Stimulated activated CD4-positive, alpha-beta T cell treated with anti-CD3 and anti-CD28 coated beads, Interleukin-1b, Interleukin-23, amount 100 ng/mL, for 24 hours (primary cell): Measurements from ENCODE around the gene SULT1B1.

Experiments
- DNase-seq, 4 experiments: peaks; one replicate each; pipeline ENCODE4 v3.0.0-alpha.2; 2020; ENCODE audit warnings: low read depth in 4 of 4, low spot score in 1 of 4

The SULT1B1 gene

GRCh38 chr4:69750346-69750745, 10.1 kb downstream of the SULT1B1 start:
- no peak for DNase-seq

- DNase-seq, result no peak
Measured at GRCh38 chr4:69749771-69750170, 10.6 kb downstream of the SULT1B1 start.

GRCh38 chr4:69748173-69748572, 12.2 kb downstream of the SULT1B1 start:
- DNase-seq, result no peak

- no peak for DNase-seq
Measured at GRCh38 chr4:69744157-69744478, 16.3 kb downstream of the SULT1B1 start.

GRCh38 chr4:69743476-69744156, 16.8 kb downstream of the SULT1B1 start:
- no peak for DNase-seq

GRCh38 chr4:69742596-69742995, 17.8 kb downstream of the SULT1B1 start:
- DNase-seq, result no peak

- DNase-seq, result no peak
Measured at GRCh38 chr4:69738872-69739271, 21.5 kb downstream of the SULT1B1 start.

GRCh38 chr4:69735119-69735518, 25.3 kb downstream of the SULT1B1 start:
- DNase-seq, result no peak

- no peak for DNase-seq
Measured at GRCh38 chr4:69731847-69732246, 28.6 kb downstream of the SULT1B1 start.

GRCh38 chr4:69731241-69731640, 29.2 kb downstream of the SULT1B1 start:
- no peak for DNase-seq

GRCh38 chr4:69730002-69730401, 30.4 kb downstream of the SULT1B1 start:
- DNase-seq, result no peak

GRCh38 chr4:69727926-69728325, 32.5 kb downstream of the SULT1B1 start:
- no peak for DNase-seq

- DNase-seq, result no peak
Measured at GRCh38 chr4:69727426-69727825, 33.0 kb downstream of the SULT1B1 start.

- DNase-seq, result no peak
Measured at GRCh38 chr4:69726971-69727370, 33.4 kb downstream of the SULT1B1 start.

- no peak for DNase-seq
Measured at GRCh38 chr4:69718396-69719271, 41.8 kb downstream of the SULT1B1 start.

GRCh38 chr4:69717778-69718177, 42.6 kb downstream of the SULT1B1 start:
- no peak for DNase-seq

GRCh38 chr4:69716654-69717053, 43.8 kb downstream of the SULT1B1 start:
- no peak for DNase-seq

- DNase-seq, result no peak
Measured at GRCh38 chr4:69714086-69714485, 46.3 kb downstream of the SULT1B1 start.

- DNase-seq, result no peak
Measured at GRCh38 chr4:69713593-69713992, 46.8 kb downstream of the SULT1B1 start.

- no peak for DNase-seq
Measured at GRCh38 chr4:69710580-69710979, 49.8 kb downstream of the SULT1B1 start.

- no peak for DNase-seq
Measured at GRCh38 chr4:69708211-69708610, 52.2 kb downstream of the SULT1B1 start.

GRCh38 chr4:69707807-69708206, 52.6 kb downstream of the SULT1B1 start:
- no peak for DNase-seq

- no peak for DNase-seq
Measured at GRCh38 chr4:69702201-69702600, 58.2 kb downstream of the SULT1B1 start.
